ENCODE measurements around the gene DNAJC25.
"Not testable (repeated sequence)": the region's sequence is repeated elsewhere in the genome, so short reads cannot be mapped to it uniquely, and the experiment has no call there.

DNAJC25 gene

GRCh38 chr9:111615928-111616327 lies 15.2 kb upstream of the DNAJC25 start:
- Histone ChIP-seq H3K4me3 (ENCODE audit: insufficient read depth, low read length, poor library complexity, severe bottlenecking) (no peak overlapping the region), H3K4me2 (ENCODE audit: low read depth, low read length, poor library complexity, severe bottlenecking) (no peak overlapping the region), H3K9ac (ENCODE audit: low read length) (no peak overlapping the region), H3K79me2 (ENCODE audit: insufficient read depth, low read length) (no peaks in the 10 kb centered on the region), H3K9me3 (ENCODE audit: insufficient read depth, low read length) (no peaks in the 10 kb centered on the region), H3K27ac (ENCODE audit: low read depth, low read length) (no peak overlapping the region), H3F3A (ENCODE audit: insufficient read depth) (no peaks in the 10 kb centered on the region), H2AFZ (ENCODE audit: low read depth, low read length, severe bottlenecking) (no peak overlapping the region), H3K36me3 (ENCODE audit: low read length) (no peaks in the 10 kb centered on the region), H3K27me3 (ENCODE audit: low read length) (no peaks in the 10 kb centered on the region), H3K9me2 (replicated peaks; ENCODE audit: insufficient read depth, low read length) (no peaks in the 10 kb centered on the region), H4K20me1 (ENCODE audit: low read depth, low read length) (no peaks in the 10 kb centered on the region)
- TF ChIP-seq EZH2phosphoT487 (conservative IDR thresholded peaks at IDR 0.05; ENCODE audit: low read length) (no peak), CTCF (IDR thresholded peaks at IDR 0.05; ENCODE audit: insufficient read depth, low read length, poor library complexity, severe bottlenecking) (no peak)

GRCh38 chr9:111617349-111617748 lies 13.8 kb upstream of the DNAJC25 start:
- H3K79me2 ChIP-seq (ENCODE audit: insufficient read depth, low read length); H3K4me3 ChIP-seq (ENCODE audit: insufficient read depth, low read length, poor library complexity, severe bottlenecking); H3F3A ChIP-seq (ENCODE audit: insufficient read depth); H3K36me3 ChIP-seq (ENCODE audit: low read length); H3K9me3 ChIP-seq (ENCODE audit: insufficient read depth, low read length); H2AFZ ChIP-seq (ENCODE audit: low read depth, low read length, severe bottlenecking); H4K20me1 ChIP-seq (ENCODE audit: low read depth, low read length); H3K4me2 ChIP-seq (ENCODE audit: low read depth, low read length, poor library complexity, severe bottlenecking); H3K27me3 ChIP-seq (ENCODE audit: low read length); H3K9ac ChIP-seq (ENCODE audit: low read length); H3K9me2 ChIP-seq (replicated peaks; ENCODE audit: insufficient read depth, low read length); H3K27ac ChIP-seq (ENCODE audit: low read depth, low read length): not testable (repeated sequence)

- H3K4me2 ChIP-seq (ENCODE audit: low read depth, low read length, poor library complexity, severe bottlenecking), result no peak overlapping the region
- H3K9me2 ChIP-seq (replicated peaks; ENCODE audit: insufficient read depth, low read length), result no peaks in the 10 kb centered on the region
- H3F3A ChIP-seq (ENCODE audit: insufficient read depth), result no peaks in the 10 kb centered on the region
- no peak overlapping the region for H2AFZ ChIP-seq (ENCODE audit: low read depth, low read length, severe bottlenecking)
- no peak overlapping the region for H3K9ac ChIP-seq (ENCODE audit: low read length)
- no peaks in the 10 kb centered on the region for H3K79me2 ChIP-seq (ENCODE audit: insufficient read depth, low read length)
- H3K27ac ChIP-seq (ENCODE audit: low read depth, low read length), result no peak overlapping the region
- no peaks in the 10 kb centered on the region for H3K9me3 ChIP-seq (ENCODE audit: insufficient read depth, low read length)
- TF ChIP-seq EZH2phosphoT487 (conservative IDR thresholded peaks at IDR 0.05; ENCODE audit: low read length) (no peak), CTCF (IDR thresholded peaks at IDR 0.05; ENCODE audit: insufficient read depth, low read length, poor library complexity, severe bottlenecking) (peak; percentile 51)
- no peaks in the 10 kb centered on the region for H4K20me1 ChIP-seq (ENCODE audit: low read depth, low read length)
- H3K36me3 ChIP-seq (ENCODE audit: low read length), result no peaks in the 10 kb centered on the region
- H3K27me3 ChIP-seq (ENCODE audit: low read length), result no peaks in the 10 kb centered on the region
- no peak overlapping the region for H3K4me3 ChIP-seq (ENCODE audit: insufficient read depth, low read length, poor library complexity, severe bottlenecking)
Observed at GRCh38 chr9:111621895-111622480, 9.1 kb upstream of the DNAJC25 start.

- H3K9me3 ChIP-seq (ENCODE audit: insufficient read depth, low read length), result no peaks in the 10 kb centered on the region
- H3K9ac ChIP-seq (ENCODE audit: low read length), result no peak overlapping the region
- H3K27ac ChIP-seq (ENCODE audit: low read depth, low read length), result no peak overlapping the region
- no peak overlapping the region for H3K4me3 ChIP-seq (ENCODE audit: insufficient read depth, low read length, poor library complexity, severe bottlenecking)
- H2AFZ ChIP-seq (ENCODE audit: low read depth, low read length, severe bottlenecking), result no peak overlapping the region
- no peaks in the 10 kb centered on the region for H3K9me2 ChIP-seq (replicated peaks; ENCODE audit: insufficient read depth, low read length)
- H3K79me2 ChIP-seq (ENCODE audit: insufficient read depth, low read length), result no peaks in the 10 kb centered on the region
- no peaks in the 10 kb centered on the region for H3F3A ChIP-seq (ENCODE audit: insufficient read depth)
- TF ChIP-seq CTCF (IDR thresholded peaks at IDR 0.05; ENCODE audit: insufficient read depth, low read length, poor library complexity, severe bottlenecking), result no peak
- H4K20me1 ChIP-seq (ENCODE audit: low read depth, low read length), result no peaks in the 10 kb centered on the region
- no peaks in the 10 kb centered on the region for H3K27me3 ChIP-seq (ENCODE audit: low read length)
- no peaks in the 10 kb centered on the region for H3K36me3 ChIP-seq (ENCODE audit: low read length)
- no peak overlapping the region for H3K4me2 ChIP-seq (ENCODE audit: low read depth, low read length, poor library complexity, severe bottlenecking)
Observed at GRCh38 chr9:111622626-111623025, 8.5 kb upstream of the DNAJC25 start.

Data from SU-DHL-6 (cell line).